Subcutaneous adipose tissue (tissue), 4 donors: Measurements from ENCODE around the gene CFAP91. TPM values are rescaled to one million over a fixed set of nuclear protein-coding genes. Genes with fewer than 3 reads are reported as not detected.

Source experiments
- total RNA-seq, 4 donors: library from RNA; depleted of rRNA; stranded (reverse); fragments of >200 nt; gene quantifications; one replicate each; pipeline ENCODE4 v1.1.0, GENCODE V29; 2016
- TF ChIP-seq, protein P1 (sequence below): fragments of 450-650 bp; IDR thresholded peaks from one replicate; pipeline ENCODE4 v1.5.1; 2016; ENCODE audit warnings: low read depth, mild to moderate bottlenecking, control low read depth, antibody characterized with exemption, moderate library complexity

CFAP91 gene
- total RNA-seq, 4 donors from 2014 or later = 0.57 to 3.1 (median 2.9) TPM

DNA sequence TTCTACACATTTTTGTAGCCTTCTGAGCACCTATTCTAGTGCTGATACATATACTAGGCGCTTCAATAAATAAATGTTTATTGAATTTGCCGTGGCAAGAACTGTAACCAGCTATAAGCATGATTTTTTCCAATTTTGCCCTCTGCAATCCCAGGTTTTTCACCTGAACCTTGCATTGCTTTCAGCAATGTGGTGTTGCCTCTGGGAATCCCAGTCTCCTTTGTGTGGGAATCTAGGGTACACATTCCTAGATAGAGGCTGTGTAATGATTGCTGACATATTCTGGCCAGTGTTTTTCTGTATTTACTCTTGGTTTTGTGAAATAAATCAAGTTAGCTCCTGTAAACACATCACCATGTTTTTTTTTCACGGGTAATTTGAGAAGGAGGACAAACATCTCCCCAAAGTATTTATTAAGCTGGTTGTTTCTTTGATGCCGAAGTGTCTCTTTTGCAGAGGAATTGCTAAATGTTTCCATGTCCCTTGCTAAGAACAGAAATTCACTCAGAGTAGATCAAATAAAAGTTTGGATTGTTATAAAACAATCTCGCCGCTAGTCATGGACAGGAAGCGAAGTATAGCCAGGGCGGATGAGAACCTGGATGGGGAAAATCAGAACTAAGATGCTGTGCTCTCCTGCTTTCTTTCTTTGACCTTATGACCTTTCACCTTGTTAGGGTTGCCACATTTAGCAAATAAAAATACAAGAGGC is 1.2 kb downstream of the CFAP91 start:
- TF ChIP-seq, protein P1, sequence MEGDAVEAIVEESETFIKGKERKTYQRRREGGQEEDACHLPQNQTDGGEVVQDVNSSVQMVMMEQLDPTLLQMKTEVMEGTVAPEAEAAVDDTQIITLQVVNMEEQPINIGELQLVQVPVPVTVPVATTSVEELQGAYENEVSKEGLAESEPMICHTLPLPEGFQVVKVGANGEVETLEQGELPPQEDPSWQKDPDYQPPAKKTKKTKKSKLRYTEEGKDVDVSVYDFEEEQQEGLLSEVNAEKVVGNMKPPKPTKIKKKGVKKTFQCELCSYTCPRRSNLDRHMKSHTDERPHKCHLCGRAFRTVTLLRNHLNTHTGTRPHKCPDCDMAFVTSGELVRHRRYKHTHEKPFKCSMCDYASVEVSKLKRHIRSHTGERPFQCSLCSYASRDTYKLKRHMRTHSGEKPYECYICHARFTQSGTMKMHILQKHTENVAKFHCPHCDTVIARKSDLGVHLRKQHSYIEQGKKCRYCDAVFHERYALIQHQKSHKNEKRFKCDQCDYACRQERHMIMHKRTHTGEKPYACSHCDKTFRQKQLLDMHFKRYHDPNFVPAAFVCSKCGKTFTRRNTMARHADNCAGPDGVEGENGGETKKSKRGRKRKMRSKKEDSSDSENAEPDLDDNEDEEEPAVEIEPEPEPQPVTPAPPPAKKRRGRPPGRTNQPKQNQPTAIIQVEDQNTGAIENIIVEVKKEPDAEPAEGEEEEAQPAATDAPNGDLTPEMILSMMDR = no peak

DNA sequence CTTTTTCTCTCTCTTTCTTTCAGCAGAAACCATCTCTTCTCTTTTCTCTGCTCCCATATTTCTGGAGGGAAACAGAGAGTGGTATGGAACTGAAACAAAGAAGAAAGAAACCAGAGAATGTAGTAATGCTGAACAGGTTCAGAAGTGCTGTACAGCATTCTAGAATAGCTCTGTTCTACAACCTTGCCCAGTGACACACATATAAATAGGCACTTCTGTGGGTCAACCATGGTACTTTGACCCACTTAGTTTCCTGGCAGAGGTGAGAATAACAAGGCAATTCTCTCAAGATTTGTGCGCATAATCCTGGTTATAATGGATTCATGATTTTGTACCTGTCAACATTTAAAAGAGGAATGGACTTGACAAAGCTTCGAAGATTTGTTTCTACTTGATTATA is 12.3 kb downstream of the CFAP91 start:
- TF ChIP-seq, protein P1 = no peak

DNA sequence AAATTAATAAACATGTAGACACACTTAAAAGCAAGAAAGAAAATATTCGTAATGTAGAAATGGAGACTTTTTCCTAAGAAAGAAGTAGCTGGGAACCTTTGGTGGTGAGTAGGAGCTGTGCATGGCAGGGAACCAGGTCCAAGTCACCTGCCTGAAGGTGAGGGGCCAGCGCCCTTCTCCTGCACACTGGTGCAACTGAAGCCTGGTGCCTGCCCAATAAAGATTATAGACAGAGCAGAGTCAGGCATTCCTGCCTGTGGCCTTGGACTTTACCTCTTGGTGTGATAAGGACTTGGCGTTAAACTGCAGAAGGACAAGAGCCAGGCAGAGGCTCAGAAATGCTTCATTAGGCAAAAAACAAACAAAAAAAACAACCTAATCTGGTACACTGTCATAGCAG is 14.2 kb downstream of the CFAP91 start:
- TF ChIP-seq, protein P1 = no peak

DNA sequence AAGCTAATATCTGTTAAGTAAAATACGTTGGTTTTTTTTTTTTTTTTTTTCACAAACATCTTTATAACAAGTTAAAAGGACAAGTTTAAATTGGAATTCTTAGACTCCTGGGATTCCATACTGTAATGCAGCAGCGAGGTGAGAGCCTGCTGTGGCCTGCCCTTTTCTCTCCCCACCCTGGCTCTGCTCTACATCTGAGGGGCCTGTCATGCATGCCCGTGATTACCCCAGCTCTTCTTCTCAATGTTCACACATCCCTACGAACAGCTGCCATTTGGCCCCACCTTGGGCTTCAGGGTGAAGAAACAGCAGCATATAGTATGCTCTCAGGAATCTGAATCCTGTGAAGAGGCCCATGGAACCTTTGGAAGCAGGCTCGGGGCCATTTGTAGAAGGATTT is 14.7 kb downstream of the CFAP91 start:
- TF ChIP-seq, protein P1 = no peak

DNA sequence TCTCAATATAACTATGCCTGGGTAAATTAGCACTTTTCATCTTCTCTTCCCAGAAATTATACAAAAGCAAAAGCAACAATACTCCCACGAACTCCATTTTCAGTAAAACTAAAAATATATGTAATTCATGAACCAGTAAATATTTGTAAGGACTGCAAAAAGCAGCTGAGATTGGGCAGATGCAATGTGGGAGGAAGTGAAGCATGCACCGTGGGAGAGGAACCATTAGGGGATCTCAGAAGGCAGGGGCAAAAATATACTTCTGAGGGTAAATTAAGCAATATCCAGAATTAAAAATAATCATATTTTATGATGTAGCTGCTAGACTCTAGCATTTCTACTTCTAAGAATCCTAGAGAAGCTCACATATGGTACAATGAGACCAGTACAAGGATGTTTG is 20.2 kb downstream of the CFAP91 start:
- TF ChIP-seq, protein P1 = no peak

DNA sequence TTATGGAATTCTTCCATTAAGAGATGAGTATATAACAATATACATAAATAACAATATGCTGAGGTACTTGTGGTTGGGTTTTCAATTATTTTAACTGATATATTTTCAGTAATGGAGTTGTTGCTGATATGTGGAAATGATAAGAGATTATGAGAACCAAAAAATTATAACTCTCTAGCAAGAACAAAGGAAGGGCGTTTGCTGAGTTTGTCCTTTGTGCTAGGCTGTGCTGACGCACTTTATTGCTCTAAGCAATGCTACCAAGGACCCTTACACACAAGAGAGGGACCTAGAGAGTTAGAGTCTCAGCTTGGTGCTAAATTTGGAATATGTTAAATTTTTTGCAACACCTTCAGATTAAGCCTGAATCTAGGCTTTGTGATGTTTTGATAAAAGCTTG is 24.1 kb downstream of the CFAP91 start:
- TF ChIP-seq, protein P1 = no peak

DNA sequence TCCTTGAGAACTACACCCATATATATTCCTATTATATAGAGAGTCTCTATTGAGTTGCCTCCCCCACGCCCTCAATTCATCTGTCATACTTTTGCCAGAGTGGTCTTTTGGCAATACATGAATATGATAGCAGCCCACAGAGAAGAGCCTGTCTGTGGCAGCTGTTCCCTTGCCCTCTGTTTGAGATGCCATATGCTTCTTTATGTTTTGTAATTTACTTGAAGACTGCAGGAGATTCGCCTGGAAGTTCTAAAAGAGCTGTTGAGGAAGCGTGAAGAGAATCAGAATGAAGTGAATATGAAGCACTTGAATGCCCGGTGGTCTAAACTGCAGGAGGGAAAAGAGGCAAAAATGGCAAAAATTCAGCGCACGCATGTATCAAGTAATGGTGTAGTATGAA is 27.2 kb downstream of the CFAP91 start:
- TF ChIP-seq, protein P1 = no peak
